ENCODE measurements around the gene CEP192.

The CEP192 gene

DNA sequence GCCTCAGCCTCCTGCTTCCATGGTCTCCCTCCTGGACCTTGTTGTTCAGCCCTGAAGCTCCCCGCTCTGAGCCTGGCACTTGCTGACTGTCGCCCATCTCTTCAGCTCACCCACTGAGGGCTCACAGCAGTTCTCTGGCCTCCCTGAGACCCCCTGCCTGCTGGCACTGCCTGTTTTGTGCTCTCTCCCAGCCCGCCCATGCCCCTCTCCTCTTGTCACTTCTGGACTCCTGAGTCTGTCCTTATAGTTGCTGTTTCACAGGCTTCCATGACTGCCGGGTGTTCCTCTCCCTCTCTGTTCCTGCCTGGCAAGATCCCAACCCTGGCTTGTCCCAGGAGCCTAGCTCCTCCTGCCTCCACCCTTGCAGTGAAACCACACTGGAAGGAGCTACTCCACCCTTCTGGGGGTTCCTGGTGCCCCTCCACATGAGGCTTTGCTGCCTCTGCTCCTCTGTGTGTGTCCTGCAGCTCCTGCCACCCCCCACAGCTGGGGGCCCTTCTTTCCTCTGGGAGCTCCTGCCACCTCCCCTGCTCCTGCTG lies 110.6 kb downstream of the CEP192 start:
- no peak for ATAC-seq

- no peak for ATAC-seq
These were observed 112.2 kb downstream of the CEP192 start for GRCh38 chr18:13103366-13103765.

- ATAC-seq = no peak
These were observed 113.9 kb downstream of the CEP192 start for GRCh38 chr18:13105059-13105458.

DNA sequence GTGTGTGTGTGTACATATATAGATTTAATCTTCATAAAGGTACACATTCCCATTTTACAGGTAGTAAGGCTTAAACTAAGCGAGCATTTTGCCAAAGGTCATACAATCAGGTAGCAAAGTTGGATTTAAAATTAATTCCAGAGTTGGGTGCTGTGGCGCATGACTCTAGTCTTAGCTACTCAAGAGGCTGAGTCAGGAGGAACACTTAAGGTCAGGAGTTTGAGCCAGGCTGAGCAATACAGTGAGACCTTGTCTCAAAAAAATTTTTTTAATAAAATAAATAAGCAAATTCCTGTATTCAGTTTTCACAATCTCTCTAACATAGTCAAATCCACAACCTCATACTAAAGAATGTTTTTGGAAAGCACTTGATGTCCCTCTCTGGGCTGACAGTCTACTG lies 115.9 kb downstream of the CEP192 start:
- ATAC-seq = no peak

- ATAC-seq = no peak
These were observed 117.2 kb downstream of the CEP192 start for GRCh38 chr18:13108330-13108729.

GRCh38 chr18:13110559-13110958 lies 119.4 kb downstream of the CEP192 start:
- ATAC-seq = no peak

DNA sequence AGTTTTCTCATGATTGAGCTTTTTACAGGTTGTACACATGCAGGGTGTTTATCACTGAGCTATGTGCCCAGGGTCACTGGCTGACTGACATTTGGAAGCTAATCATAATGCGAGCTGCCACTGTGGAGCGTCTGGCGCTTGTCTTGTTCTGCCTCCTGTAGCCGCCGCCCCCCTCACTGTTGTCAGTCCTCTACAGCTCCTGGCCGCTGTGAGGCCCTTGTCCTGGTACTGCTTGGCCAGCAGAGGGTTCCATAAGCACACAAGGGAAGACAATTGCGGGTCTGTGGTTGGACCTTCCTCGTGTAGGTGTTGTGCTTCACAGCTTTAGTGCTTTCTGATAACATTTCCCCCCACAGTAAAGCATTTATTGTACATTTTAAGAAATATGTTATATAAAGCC lies 121.8 kb downstream of the CEP192 start:
- no peak for ATAC-seq

- no peak for ATAC-seq
These were observed 129.1 kb downstream of the CEP192 start for GRCh38 chr18:13120255-13120654.

GRCh38 chr18:13120983-13121441 lies 129.8 kb downstream of the CEP192 start:
- no peak for ATAC-seq

DNA sequence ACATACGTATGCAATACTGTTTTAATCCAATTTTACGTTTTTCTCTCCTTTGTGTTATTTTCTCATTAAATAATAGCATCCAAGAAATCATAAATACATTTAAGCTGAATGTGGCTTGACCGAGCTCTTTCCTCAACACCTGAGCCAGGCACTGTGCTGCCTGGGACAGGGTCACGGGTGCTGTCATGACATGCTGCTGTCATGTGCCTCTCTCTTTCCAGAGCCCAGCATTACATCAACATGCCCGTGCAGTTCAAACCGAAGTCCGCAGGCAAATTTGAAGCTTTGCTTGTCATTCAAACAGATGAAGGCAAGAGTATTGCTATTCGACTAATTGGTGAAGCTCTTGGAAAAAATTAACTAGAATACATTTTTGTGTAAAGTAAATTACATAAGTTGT lies 133.2 kb downstream of the CEP192 start:
- no peak for ATAC-seq

DNA sequence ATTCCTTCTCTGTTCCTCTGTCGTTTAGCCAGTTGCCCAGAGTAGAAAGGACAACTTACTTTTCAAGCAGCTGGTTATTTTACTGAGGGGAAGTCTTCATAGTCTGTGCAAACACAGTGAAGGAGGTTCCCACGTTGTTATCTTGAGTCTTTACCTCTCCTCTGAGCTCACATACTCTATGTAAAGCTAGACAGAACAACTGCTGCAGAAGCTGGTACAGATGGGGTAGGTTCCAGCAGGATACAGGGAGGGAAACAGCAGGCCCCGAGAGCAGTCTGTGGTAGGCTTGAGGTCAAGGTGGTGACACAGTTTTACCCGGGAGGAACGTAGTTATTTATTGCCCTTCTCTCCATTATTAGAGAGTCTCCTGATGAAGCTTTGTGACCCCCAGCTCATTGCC lies 134.0 kb downstream of the CEP192 start:
- ATAC-seq = no peak

DNA sequence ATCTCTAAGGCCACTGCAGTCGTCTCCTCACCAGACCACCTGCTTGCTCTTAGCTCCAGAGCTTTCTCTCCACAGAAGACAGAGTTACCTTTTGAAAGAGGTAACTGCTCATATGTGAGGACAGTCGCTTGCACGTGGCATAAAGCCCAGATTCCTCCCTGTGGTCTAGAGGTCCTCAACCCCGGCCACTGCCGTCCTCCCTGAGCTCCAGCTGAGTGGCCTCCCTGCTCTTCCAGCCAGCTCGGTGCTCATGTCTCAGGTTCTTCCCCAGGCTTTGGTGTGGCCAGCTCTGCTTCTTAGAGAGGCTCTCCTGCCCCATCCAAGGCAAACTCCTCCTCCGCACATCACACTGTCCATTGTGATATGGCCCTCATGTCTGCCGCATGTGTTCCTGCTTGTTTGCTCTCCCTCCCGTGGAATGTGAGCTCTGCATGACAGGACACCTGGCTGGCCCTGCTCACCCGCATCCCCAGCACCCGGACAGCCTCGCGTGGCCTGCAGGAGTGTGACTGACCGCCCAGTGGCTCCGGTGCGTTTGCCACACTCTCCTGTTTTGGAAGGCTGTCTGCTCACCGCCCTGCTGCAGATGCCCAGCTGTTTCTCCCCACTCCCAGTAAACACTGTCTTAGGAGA lies 135.9 kb downstream of the CEP192 start:
- ATAC-seq = no peak

- no peak for ATAC-seq
These were observed 140.1 kb downstream of the CEP192 start for GRCh38 chr18:13131283-13131682.

DNA sequence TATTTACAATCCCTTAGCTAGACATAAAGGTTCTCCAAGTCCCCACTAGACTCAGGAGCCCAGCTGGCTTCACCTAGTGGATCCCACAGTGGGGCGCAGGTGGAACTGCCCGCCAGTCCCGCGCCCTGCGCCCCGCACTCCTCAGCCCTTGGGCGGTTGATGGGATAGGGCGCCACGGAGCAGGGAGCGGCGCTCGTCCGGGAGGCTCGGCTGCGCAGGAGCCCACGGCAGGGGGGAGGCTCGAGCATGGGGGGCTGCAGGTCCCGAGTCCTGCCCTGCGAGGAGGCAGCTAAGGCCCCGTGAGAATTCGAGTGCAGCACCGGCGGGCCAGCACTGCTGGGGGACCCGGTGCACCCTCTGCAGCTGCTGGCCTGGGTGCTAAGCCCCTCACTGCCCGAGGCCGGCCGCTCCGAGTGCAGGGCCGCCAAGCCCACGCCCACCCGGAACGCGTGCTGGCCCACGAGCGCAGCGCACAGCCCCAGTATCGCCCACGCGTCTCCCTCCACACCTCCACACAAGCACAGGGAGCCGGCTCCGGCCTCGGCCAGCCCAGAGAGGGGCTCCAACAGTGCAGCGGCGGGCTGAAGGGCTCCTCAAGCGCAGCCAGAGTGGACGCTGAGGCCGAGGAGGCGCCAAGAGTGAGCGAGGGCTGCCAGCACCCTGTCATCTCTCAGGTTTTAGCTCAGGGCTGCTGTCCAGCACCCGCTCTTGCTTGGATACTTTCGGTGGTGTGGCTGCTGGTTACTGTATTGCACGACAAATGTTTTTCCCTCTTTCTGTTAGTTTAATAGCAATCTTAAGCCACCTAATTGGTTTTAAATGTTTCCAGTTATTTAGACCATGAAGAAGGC lies 143.6 kb downstream of the CEP192 start:
- no peak for ATAC-seq

GRCh38 chr18:13136056-13136903 lies 145.1 kb downstream of the CEP192 start:
- no peak for ATAC-seq

DNA sequence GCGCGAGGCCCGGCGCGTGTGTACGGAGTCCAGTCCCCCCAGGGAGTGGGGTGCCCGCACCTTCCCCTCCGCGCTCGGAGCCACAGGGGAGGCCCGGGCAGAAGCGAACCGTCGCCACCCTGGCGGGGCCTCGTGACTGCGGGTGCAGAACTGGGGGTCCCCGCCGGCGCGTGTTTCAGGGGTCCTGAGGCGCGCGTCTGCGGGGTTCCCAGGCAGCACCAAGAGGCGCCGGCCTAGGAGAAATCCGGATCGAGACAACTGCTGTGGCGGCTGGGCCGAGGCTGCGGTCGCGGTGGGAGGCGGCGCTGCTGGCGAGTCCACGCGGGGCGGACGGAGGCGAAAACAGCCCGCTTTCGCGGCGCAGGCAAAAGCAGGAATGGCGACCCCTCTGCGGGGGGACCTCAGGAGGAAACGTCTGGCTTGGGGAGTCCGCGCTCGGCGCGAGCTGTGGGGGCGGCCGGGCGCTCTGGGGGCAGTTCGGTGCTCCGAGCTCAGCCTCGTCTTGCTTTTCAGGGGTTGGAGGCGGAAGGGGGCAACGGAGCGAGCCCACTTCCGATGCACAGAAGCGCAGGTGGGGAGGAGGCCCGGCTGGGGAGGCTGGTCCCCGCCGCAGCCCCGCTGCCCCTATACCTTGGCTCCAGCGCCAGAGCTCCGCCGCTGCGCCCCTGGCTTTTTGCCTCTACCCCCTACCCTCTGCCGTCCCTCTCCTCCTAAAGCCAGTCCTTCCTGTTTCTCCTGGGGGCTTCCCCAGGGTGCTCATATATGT lies 145.9 kb downstream of the CEP192 start:
- ATAC-seq = peak; percentile 25 to 29

DNA sequence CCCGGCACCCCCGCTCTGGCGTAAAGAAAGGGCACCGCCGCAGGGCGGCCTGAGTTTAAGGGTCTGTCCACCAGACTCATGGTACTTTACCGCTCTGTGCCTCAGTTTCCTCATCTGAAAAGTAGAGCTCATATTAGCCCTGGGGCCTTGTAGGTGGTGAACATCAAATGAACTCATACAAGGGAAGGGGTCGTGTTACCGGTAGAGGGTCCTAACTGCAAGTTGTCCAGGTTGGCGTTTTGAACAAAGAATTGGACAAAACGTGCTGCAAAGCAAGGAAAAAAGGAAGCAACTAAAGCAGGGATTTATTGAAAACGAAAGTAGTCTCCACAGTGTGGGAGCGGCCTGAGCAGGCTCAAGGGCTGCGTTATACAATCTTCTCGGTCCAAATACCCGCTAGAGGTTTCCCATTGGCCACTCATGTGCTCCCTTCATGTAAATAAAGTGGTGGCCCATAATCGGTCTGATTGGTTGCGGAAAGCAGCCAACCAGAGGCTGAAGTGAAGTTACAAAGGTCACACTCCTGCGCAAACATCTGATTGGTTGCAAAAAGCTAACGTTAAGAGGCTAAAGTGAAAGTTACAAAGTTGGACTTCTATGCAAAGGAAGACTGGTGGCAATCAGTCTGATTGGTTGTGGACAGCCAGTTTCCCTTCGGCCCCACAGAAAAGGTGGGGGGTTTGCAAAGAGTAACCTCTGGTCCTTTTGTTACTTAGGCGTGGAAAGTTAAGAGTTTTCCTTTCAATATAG lies 146.7 kb downstream of the CEP192 start:
- ATAC-seq = peak; percentile 92 to 95

DNA sequence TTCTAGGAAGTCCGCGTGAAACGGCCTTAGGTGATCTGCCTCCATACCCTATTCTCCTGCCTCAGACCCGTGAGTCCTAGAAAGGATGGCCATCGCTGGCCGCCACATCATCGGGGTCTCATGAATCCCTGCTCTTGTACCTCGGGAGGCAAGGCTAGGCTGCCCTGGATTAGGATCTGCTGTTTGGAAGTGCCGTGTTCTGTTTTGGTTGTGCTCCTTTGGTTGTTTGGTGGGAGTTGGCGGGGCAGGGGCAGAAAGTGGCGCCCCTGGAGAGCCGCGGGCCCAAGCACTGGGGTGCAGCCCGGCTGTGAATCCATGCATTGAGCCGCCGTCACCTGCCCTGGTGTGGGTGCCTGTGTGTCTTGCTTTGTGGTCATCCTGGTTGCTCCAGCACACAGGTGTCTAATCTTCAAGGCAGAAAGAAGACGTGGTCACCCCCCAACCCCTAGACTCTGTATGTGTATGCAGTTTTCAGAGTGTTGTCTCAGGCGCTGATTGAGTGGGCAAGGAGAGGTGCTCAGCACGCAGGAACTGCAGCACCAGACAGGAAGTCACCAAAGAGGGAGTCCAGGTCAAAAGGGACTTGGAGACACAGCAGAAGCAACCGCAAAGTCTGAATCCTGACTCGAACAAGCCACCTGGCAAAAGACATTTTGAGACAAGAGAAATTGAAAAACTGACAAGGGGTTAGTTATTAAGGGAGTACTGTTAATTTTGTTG lies 147.4 kb downstream of the CEP192 start:
- no peak for ATAC-seq

DNA sequence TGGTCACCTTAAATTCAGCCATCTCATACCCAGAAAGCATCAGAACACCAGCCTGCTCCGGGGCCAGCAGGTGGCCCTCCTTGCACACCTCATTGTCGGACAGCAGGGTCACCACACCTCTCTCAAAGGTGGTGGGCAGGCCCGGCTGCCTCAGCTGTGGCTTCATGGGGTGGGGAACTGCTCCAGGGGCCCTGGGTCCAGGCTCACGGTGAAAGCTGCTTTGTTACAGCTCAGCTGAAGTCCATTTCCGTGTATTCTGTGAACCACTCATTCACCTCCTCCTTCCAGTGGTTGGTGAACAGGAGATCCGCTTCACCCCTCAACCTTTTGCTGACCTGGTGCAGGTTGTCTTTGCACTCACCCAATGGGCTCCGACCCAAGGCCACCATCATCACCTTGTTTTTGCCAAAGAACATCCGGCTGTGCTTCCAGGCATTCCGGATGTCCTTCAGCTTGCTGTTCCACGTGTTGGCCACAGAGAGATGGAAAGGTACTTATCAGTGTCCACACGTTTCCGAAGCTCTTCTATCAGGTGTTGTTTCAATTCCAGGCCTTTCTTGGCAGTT lies 148.8 kb downstream of the CEP192 start:
- no peak for ATAC-seq

DNA sequence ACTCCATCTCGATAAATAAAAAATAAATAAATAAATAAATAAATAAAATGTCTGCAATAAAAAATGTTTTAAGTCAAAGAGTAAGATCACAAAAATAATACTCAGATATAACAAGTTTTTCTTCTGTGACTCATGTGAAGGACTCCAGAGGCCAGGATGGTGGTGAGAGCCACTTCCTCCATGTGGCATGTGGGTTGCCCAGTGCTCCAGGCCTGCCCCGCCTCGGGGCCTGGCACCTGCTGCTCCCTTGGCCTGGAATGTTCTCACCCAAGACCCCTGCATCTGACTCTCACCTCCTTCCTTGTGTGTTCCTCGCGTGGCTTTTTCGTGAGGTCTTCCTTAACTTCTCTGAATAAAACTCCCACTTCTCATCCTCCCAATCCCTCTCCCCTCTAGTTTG lies 150.0 kb downstream of the CEP192 start:
- no peak for ATAC-seq

Measured in activated CD4-positive, CD25-positive, alpha-beta regulatory T cell treated with anti-CD3 and anti-CD28 coated beads, Interleukin-2, amount 50 U/mL, for 24 hours (primary cell).